Stimulated activated CD4-positive, alpha-beta T cell treated with anti-CD3 and anti-CD28 coated beads, Interleukin-15, amount 100 ng/mL, for 48 hours (primary cell): Measurements from ENCODE around the gene OR10A5.
A peak's percentile ranks its signal among the peaks of the same experiment; 100 is the strongest.
"Not testable (repeated sequence)": the region's sequence is repeated elsewhere in the genome, so short reads cannot be mapped to it uniquely, and the experiment has no call there.

ENCODE experiments used
- DNase-seq, 2 donors: peaks; one replicate each; pipeline ENCODE4 v3.0.0-alpha.2; 2020; ENCODE audit warnings: low read depth in 2 of 2

Gene OR10A5

GRCh38 chr11:6845383-6845782 lies at the start of gene OR10A5:
TSS of gene OR10A5 (plus strand) at chr11:6845683. CDS start at chr11:6845683, 0 bp downstream.
- DNase-seq: no peak

- DNase-seq: no peak
Observed at GRCh38 chr11:6799402-6799801, 46.1 kb upstream of the OR10A5 start, which contains the start of gene OR6A2. TSS of gene OR6A2 (minus strand) at chr11:6799689. CDS start at chr11:6795708, 3,981 bp downstream.

- not testable (repeated sequence) for DNase-seq
Observed at GRCh38 chr11:6801075-6801474, 44.4 kb upstream of the OR10A5 start.

GRCh38 chr11:6812390-6813005 lies 33.0 kb upstream of the OR10A5 start:
- DNase-seq: peak; percentile 7 to 9

- no peak for DNase-seq
Observed at GRCh38 chr11:6813656-6814055, 31.8 kb upstream of the OR10A5 start.

- no peak for DNase-seq
Observed at GRCh38 chr11:6817694-6818093, 27.8 kb upstream of the OR10A5 start.

GRCh38 chr11:6818967-6819366 lies 26.5 kb upstream of the OR10A5 start:
- no peak for DNase-seq

- no peak for DNase-seq
Observed at GRCh38 chr11:6824136-6824823, 21.2 kb upstream of the OR10A5 start.

- DNase-seq: no peak
Observed at GRCh38 chr11:6825231-6825744, 20.2 kb upstream of the OR10A5 start.

- DNase-seq: no peak
Observed at GRCh38 chr11:6828103-6828502, 17.4 kb upstream of the OR10A5 start.

- DNase-seq: no peak
Observed at GRCh38 chr11:6833356-6833755, 12.1 kb upstream of the OR10A5 start.

- DNase-seq: no peak
Observed at GRCh38 chr11:6834021-6834420, 11.5 kb upstream of the OR10A5 start.

- DNase-seq: no peak
Observed at GRCh38 chr11:6841694-6842093, 3.8 kb upstream of the OR10A5 start.

GRCh38 chr11:6843670-6844069 lies 1.8 kb upstream of the OR10A5 start:
- DNase-seq: no peak

- no peak for DNase-seq
Observed at GRCh38 chr11:6844356-6844755, 1.1 kb upstream of the OR10A5 start.

- no peak for DNase-seq
Observed at GRCh38 chr11:6850526-6850925, 5.0 kb downstream of the OR10A5 start.

GRCh38 chr11:6854801-6855200 lies 9.3 kb downstream of the OR10A5 start:
- not testable (repeated sequence) for DNase-seq

- no peak for DNase-seq
Observed at GRCh38 chr11:6855971-6856541, 10.6 kb downstream of the OR10A5 start.

GRCh38 chr11:6856871-6857270 lies 11.4 kb downstream of the OR10A5 start:
- no peak for DNase-seq

- no peak for DNase-seq
Observed at GRCh38 chr11:6862961-6863360, 17.5 kb downstream of the OR10A5 start, which contains the start of gene OR10A2. TSS of gene OR10A2 (plus strand) at chr11:6863057. CDS start at chr11:6869755, 6,698 bp downstream.

GRCh38 chr11:6864438-6864837 lies 19.0 kb downstream of the OR10A5 start:
- no peak for DNase-seq

GRCh38 chr11:6871278-6871677 lies 25.8 kb downstream of the OR10A5 start:
- no peak for DNase-seq

GRCh38 chr11:6875761-6876160 lies 30.3 kb downstream of the OR10A5 start:
- no peak for DNase-seq
